HS-27A (cell line): ENCODE results near the gene USP5.

Experiments used
- DNase-seq: peaks from one replicate; pipeline ENCODE4 v3.0.0-alpha.2; 2012; ENCODE audit warnings: low read depth, missing footprints

The USP5 gene

GRCh38 chr12:6840330-6840729 is 11.6 kb upstream of the USP5 start:
- no peak for DNase-seq

- no peak for DNase-seq
Observed at GRCh38 chr12:6840761-6841515, 11.0 kb upstream of the USP5 start, which contains the start of gene GNB3. TSS of gene GNB3 (plus strand) at chr12:6840925. CDS start at chr12:6841288, 363 bp downstream.

GRCh38 chr12:6842075-6842474 is 9.9 kb upstream of the USP5 start:
- DNase-seq: no peak

- DNase-seq: no peak
Observed at GRCh38 chr12:6843118-6843902, 8.6 kb upstream of the USP5 start.

- no peak for DNase-seq
Observed at GRCh38 chr12:6845395-6845794, 6.6 kb upstream of the USP5 start.

GRCh38 chr12:6846316-6846869 is 5.6 kb upstream of the USP5 start:
- DNase-seq: no peak

GRCh38 chr12:6847676-6848075 is 4.3 kb upstream of the USP5 start:
- no peak for DNase-seq

- no peak for DNase-seq
Observed at GRCh38 chr12:6849427-6849826, 2.5 kb upstream of the USP5 start.

- DNase-seq: no peak
Observed at GRCh38 chr12:6849976-6850560, 1.9 kb upstream of the USP5 start.

- DNase-seq: no peak
Observed at GRCh38 chr12:6850796-6851152, 1.2 kb upstream of the USP5 start.

GRCh38 chr12:6851153-6851920 is 613 bp upstream of the USP5 start, which contains the start of gene CDCA3:
TSS of gene CDCA3 (minus strand) at chr12:6851286. CDS start at chr12:6850952, 334 bp downstream.
- peak; percentile 99 for DNase-seq

- no peak for DNase-seq
Observed at GRCh38 chr12:6852651-6853354, 853 bp downstream of the USP5 start.

GRCh38 chr12:6853626-6854025 is 1.7 kb downstream of the USP5 start:
- DNase-seq: no peak

GRCh38 chr12:6854036-6854435 is 2.1 kb downstream of the USP5 start:
- no peak for DNase-seq

GRCh38 chr12:6855322-6855721 is 3.4 kb downstream of the USP5 start:
- DNase-seq: no peak

GRCh38 chr12:6858799-6859198 is 6.8 kb downstream of the USP5 start:
- DNase-seq: no peak

GRCh38 chr12:6860116-6860515 is 8.2 kb downstream of the USP5 start:
- no peak for DNase-seq

- DNase-seq: no peak
Observed at GRCh38 chr12:6860942-6861341, 9.0 kb downstream of the USP5 start.

- no peak for DNase-seq
Observed at GRCh38 chr12:6861391-6861790, 9.4 kb downstream of the USP5 start.

- no peak for DNase-seq
Observed at GRCh38 chr12:6863033-6863432, 11.1 kb downstream of the USP5 start.
